Measurements from ENCODE around the gene CDS1. TPM values are rescaled to one million over a fixed set of nuclear protein-coding genes. Genes with fewer than 3 reads are reported as not detected.

CDS1 gene
- total RNA-seq = 0.17 and 0.58 TPM in 2 replicates

DNA sequence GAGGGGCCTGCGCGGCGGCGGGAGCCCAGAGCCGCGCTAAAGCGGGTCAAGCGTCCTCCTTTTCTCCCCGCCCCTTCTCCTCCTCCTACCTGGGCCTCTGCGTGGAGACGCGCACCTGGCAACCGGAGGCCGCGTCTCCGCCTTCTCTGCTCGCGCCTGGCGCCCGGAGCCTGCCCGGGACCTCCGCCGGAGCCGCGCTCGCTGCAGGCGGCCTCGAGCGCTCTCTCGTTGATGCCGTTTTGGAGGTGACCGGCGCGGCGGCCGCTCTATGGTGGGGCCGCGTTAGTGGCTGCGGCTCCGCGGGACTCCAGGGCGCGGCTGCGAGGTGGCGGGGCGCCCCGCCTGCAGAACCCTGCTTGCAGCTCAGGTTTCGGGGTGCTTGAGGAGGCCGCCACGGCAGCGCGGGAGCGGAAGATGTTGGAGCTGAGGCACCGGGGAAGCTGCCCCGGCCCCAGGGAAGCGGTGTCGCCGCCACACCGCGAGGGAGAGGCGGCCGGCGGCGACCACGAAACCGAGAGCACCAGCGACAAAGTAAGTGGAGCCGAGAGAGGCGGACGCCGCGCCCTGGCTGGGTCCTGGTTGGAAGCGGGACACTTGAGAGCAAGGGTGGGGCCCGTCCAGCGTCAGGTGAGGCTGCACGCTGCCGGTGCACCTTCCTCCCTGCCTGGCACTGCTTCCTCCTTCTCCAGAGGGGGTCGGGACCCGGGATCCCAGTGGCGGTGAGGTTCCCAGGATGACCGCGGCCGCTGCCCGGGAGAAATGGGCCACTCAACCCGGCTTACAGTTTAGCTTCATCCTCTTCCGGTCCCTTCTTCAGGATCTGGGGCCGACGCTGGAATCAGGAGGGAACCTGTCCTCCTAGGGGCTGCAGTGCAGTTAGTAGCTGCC lies at the start of gene CDS1:
TSS of gene CDS1 (plus strand) at position 140 of the 888 bp plus-strand sequence. CDS start at position 415, 275 bp downstream.

Other genes starting within 250 kb of the CDS1 start
- 14.9 and 18.6 TPM in 2 replicates for gene NKX6-1, start 83.8 kb upstream of the CDS1 start, total RNA-seq